Panc1 (cell line): ENCODE data around the gene CTNND2. TPM values are rescaled to one million over a fixed set of nuclear protein-coding genes. Genes with fewer than 3 reads are reported as not detected.

Experiments used
- ATAC-seq: fragments of 200-7000 bp; cut with Tn5 transposase; 2 replicates; pipeline ENCODE4 v1.9.1; 2020; ENCODE audit warnings: mild to moderate bottlenecking, moderate library complexity
- BruUV-seq: library from RNA; stranded (reverse); fragments of 400-500 nt; replicated peaks from 2 replicates; lab custom pipeline; 2021; lab: Mats Ljungman, UMichigan
- CTCF ChIA-PET: fragments of 300-600 bp; sonication (Branson Sonifier 250); formaldehyde crosslinking; loops from one replicate; lab custom pipeline; 2022; ENCODE audit warnings: antibody characterized with exemption; lab: Charles Lee
- POLR2A ChIA-PET: fragments of 300-600 bp; sonication (Branson Sonifier 250); formaldehyde crosslinking; loops from one replicate; lab custom pipeline; 2022; ENCODE audit warnings: antibody characterized with exemption; lab: Charles Lee
- DNase-seq: peaks from one replicate; pipeline ENCODE4 v3.0.0-alpha.2; 2010; ENCODE audit warnings: low read depth, low spot score
- H3K27ac ChIP-seq: 2 replicates; pipeline ENCODE4 v1.5.1; 2011; ENCODE audit warnings: mild to moderate bottlenecking, low read length, inconsistent platforms
- H3K27me3 ChIP-seq: fragments of 200-500 bp; sonication (Bioruptor generic); 2 replicates; pipeline ENCODE4 v1.6.0; 2014; ENCODE audit warnings: low read length, inconsistent platforms; ENCODE audit not compliant: control insufficient read depth, insufficient read depth
- H3K36me3 ChIP-seq: fragments of 200-500 bp; sonication (Bioruptor generic); 2 replicates; pipeline ENCODE4 v1.5.1; 2014; ENCODE audit warnings: inconsistent platforms, mild to moderate bottlenecking, low read length, moderate library complexity; ENCODE audit not compliant: control insufficient read depth, insufficient read depth
- H3K4me1 ChIP-seq: 2 replicates; pipeline ENCODE4 v1.5.1; 2011; ENCODE audit warnings: inconsistent platforms, mild to moderate bottlenecking, low read length, moderate library complexity; ENCODE audit not compliant: control insufficient read depth, insufficient read depth
- H3K4me3 ChIP-seq, 2 experiments: 2 replicates each; pipeline ENCODE4 v1.5.1; 2011 to 2012; ENCODE audit warnings: low read depth in 2 of 2, low read length in 2 of 2, mild to moderate bottlenecking in 2 of 2, inconsistent platforms in 1 of 2, moderate library complexity in 1 of 2
- H3K9me3 ChIP-seq: fragments of 200-500 bp; sonication (Bioruptor generic); 2 replicates; pipeline ENCODE4 v1.5.1; 2014; ENCODE audit warnings: low read depth, mild to moderate bottlenecking, inconsistent platforms, low read length, moderate library complexity; ENCODE audit not compliant: control insufficient read depth, insufficient read depth
- POLR2AphosphoS5 ChIP-seq: IDR thresholded peaks from 2 replicates; pipeline ENCODE4 v1.6.1; 2012; ENCODE audit warnings: mild to moderate bottlenecking, low read depth, low read length, moderate library complexity
- SIN3A ChIP-seq: IDR thresholded peaks from 2 replicates; pipeline ENCODE4 v1.6.1; 2012; ENCODE audit warnings: low read depth, mild to moderate bottlenecking, low read length, moderate library complexity, borderline replicate concordance; ENCODE audit not compliant: insufficient read depth
- TCF7L2 ChIP-seq: IDR thresholded peaks from 2 replicates; pipeline ENCODE4 v1.6.1; 2011; ENCODE audit warnings: mild to moderate bottlenecking, low read depth, low read length, inconsistent platforms
- in situ Hi-C: cut with HindIII; loops from 2 replicates; pipeline ENCODE4 v1.10.0; 2016; ENCODE audit warnings: low sequenced_read_pairs, low pct_unique_long_range_greater_than_20kb
- intact Hi-C: fragments of 100-400 bp; cut with micrococcal nuclease; formaldehyde crosslinking; loops from one replicate; pipeline ENCODE4 v1.10.0; 2022; ENCODE audit not compliant: unreplicated experiment
- total RNA-seq: library from RNA; stranded (reverse); gene quantifications from one replicate; pipeline ENCODE4 v1.2.1, GENCODE V29; 2021; ENCODE audit not compliant: unreplicated experiment
- TF ChIP-seq, protein P1 (sequence below): fragments of 450-650 bp; IDR thresholded peaks from 2 replicates; pipeline ENCODE4 v1.5.1; 2017; ENCODE audit warnings: mild to moderate bottlenecking
- TF ChIP-seq, protein P2 (sequence below), 2 experiments: IDR thresholded peaks; 2 replicates each; pipeline ENCODE4 v1.6.1; 2011 to 2012; ENCODE audit warnings: low read depth in 2 of 2, control low read depth in 1 of 2, low read length in 1 of 2, mild to moderate bottlenecking in 1 of 2, moderate library complexity in 1 of 2; ENCODE audit not compliant: insufficient read depth in 1 of 2

Gene CTNND2
- total RNA-seq, 1 experiment from 2014 or later: 1.0 TPM

DNA sequence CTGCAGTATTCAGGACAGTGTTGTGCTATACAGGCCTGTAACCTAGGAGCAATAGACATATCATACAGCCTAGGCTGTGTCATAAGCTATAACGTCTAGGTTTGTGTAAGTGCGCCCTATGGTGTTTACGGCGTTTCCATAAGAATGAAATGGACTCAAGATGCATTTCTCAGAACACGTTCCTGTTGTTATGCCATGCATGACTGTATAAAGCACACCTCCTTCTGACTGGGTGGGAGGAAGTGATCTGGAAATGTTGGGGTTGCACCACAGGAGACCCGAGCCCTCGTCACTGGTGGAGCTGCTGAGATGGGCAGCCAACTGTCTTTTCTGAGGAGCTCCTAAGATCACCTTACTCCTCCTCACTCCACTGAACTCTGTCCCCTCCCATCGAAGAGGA lies 751.9 kb downstream of the CTNND2 start:
- TF ChIP-seq, protein P1, sequence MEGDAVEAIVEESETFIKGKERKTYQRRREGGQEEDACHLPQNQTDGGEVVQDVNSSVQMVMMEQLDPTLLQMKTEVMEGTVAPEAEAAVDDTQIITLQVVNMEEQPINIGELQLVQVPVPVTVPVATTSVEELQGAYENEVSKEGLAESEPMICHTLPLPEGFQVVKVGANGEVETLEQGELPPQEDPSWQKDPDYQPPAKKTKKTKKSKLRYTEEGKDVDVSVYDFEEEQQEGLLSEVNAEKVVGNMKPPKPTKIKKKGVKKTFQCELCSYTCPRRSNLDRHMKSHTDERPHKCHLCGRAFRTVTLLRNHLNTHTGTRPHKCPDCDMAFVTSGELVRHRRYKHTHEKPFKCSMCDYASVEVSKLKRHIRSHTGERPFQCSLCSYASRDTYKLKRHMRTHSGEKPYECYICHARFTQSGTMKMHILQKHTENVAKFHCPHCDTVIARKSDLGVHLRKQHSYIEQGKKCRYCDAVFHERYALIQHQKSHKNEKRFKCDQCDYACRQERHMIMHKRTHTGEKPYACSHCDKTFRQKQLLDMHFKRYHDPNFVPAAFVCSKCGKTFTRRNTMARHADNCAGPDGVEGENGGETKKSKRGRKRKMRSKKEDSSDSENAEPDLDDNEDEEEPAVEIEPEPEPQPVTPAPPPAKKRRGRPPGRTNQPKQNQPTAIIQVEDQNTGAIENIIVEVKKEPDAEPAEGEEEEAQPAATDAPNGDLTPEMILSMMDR: no peak
- TF ChIP-seq SIN3A: no peak
- TF ChIP-seq, protein P2, sequence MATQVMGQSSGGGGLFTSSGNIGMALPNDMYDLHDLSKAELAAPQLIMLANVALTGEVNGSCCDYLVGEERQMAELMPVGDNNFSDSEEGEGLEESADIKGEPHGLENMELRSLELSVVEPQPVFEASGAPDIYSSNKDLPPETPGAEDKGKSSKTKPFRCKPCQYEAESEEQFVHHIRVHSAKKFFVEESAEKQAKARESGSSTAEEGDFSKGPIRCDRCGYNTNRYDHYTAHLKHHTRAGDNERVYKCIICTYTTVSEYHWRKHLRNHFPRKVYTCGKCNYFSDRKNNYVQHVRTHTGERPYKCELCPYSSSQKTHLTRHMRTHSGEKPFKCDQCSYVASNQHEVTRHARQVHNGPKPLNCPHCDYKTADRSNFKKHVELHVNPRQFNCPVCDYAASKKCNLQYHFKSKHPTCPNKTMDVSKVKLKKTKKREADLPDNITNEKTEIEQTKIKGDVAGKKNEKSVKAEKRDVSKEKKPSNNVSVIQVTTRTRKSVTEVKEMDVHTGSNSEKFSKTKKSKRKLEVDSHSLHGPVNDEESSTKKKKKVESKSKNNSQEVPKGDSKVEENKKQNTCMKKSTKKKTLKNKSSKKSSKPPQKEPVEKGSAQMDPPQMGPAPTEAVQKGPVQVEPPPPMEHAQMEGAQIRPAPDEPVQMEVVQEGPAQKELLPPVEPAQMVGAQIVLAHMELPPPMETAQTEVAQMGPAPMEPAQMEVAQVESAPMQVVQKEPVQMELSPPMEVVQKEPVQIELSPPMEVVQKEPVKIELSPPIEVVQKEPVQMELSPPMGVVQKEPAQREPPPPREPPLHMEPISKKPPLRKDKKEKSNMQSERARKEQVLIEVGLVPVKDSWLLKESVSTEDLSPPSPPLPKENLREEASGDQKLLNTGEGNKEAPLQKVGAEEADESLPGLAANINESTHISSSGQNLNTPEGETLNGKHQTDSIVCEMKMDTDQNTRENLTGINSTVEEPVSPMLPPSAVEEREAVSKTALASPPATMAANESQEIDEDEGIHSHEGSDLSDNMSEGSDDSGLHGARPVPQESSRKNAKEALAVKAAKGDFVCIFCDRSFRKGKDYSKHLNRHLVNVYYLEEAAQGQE (IDR thresholded peaks at IDR 0.05; ENCODE audit: insufficient read depth in 1 of 2, low read depth in 2 of 2, low read length in 1 of 2): no peak
- no peak for TF ChIP-seq TCF7L2
- no peak for TF ChIP-seq POLR2AphosphoS5
- ATAC-seq (no peak), DNase-seq (no peak)
- Histone ChIP-seq H3K36me3 (no peaks in the 10 kb centered on the region), H3K27me3 (peaks cover 16% of the 10 kb centered on the region), H3K4me3 (no peak overlapping the region), H3K9me3 (no peaks in the 10 kb centered on the region), H3K4me1 (no peaks in the 10 kb centered on the region), H3K27ac (no peak overlapping the region)
- POLR2A ChIA-PET: no interaction called here
- no TSS peak for BruUV-seq
- CTCF ChIA-PET: interaction anchor here (0.5 kb wide), 1 partner anchor 270 kb away, joined by 4 read pairs; no protein-coding TSS in a partner anchor
- in situ Hi-C loops: no loop called here
- intact Hi-C loops: no loop called here

- H3K27me3 ChIP-seq: peaks cover 13% of the 10 kb centered on the region
- no peak for ATAC-seq
- ChIA-PET CTCF (interaction anchor here (0.7 kb wide), 1 partner anchor 83 kb away, joined by 3 read pairs; no protein-coding TSS in a partner anchor), POLR2A (no interaction called here)
- no peak overlapping the region for H3K4me3 ChIP-seq
- no peaks in the 10 kb centered on the region for H3K9me3 ChIP-seq
- BruUV-seq: no TSS peak
- no peak overlapping the region for H3K27ac ChIP-seq
- H3K4me1 ChIP-seq: no peaks in the 10 kb centered on the region
- DNase-seq: no peak
- in situ Hi-C loops (no loop called here), intact Hi-C loops (no loop called here)
- H3K36me3 ChIP-seq: no peaks in the 10 kb centered on the region
- TF ChIP-seq POLR2AphosphoS5 (no peak), SIN3A (no peak), TCF7L2 (no peak)
- TF ChIP-seq, protein P2 (IDR thresholded peaks at IDR 0.05; ENCODE audit: insufficient read depth in 1 of 2, low read depth in 2 of 2, low read length in 1 of 2): no peak
- TF ChIP-seq, protein P1: no peak
Measured at GRCh38 chr5:11150976-11151375, 753.3 kb downstream of the CTNND2 start.
